IPS-15b (cell line): ENCODE data around the gene CMPK2.

ENCODE experiments used
- H3K27me3 ChIP-seq: one replicate; pipeline ENCODE4 v1.6.1; 2013; ENCODE audit warnings: low read length; ENCODE audit not compliant: control insufficient read depth, insufficient read depth
- H3K36me3 ChIP-seq: one replicate; pipeline ENCODE4 v1.6.1; 2013; ENCODE audit warnings: low read length; ENCODE audit not compliant: control insufficient read depth, insufficient read depth
- H3K4me1 ChIP-seq: one replicate; pipeline ENCODE4 v1.6.1; 2013; ENCODE audit warnings: mild to moderate bottlenecking, low read length; ENCODE audit not compliant: control insufficient read depth, insufficient read depth
- H3K4me3 ChIP-seq: one replicate; pipeline ENCODE4 v1.5.1; 2013; ENCODE audit warnings: low read depth, low read length
- H3K9ac ChIP-seq: one replicate; pipeline ENCODE4 v1.6.1; 2013; ENCODE audit warnings: low read depth, mild to moderate bottlenecking, low read length
- H3K9me3 ChIP-seq: one replicate; pipeline ENCODE4 v1.6.1; 2013; ENCODE audit warnings: mild to moderate bottlenecking, low read length; ENCODE audit not compliant: control insufficient read depth, insufficient read depth

CMPK2 gene

GRCh38 chr2:6896930-6897759 is 31.4 kb upstream of the CMPK2 start:
- Histone ChIP-seq H3K4me1 (no peaks in the 10 kb centered on the region), H3K4me3 (no peak overlapping the region), H3K27me3 (no peaks in the 10 kb centered on the region), H3K36me3 (no peaks in the 10 kb centered on the region), H3K9me3 (no peaks in the 10 kb centered on the region), H3K9ac (no peak overlapping the region)

GRCh38 chr2:6893876-6894482 is 28.3 kb upstream of the CMPK2 start:
- Histone ChIP-seq H3K9ac (no peak overlapping the region), H3K36me3 (no peaks in the 10 kb centered on the region), H3K4me3 (no peak overlapping the region), H3K9me3 (no peaks in the 10 kb centered on the region), H3K4me1 (no peaks in the 10 kb centered on the region), H3K27me3 (no peaks in the 10 kb centered on the region)

- H3K27me3 ChIP-seq: no peaks in the 10 kb centered on the region
- no peaks in the 10 kb centered on the region for H3K9me3 ChIP-seq
- no peaks in the 10 kb centered on the region for H3K36me3 ChIP-seq
- H3K9ac ChIP-seq: no peak overlapping the region
- no peaks in the 10 kb centered on the region for H3K4me1 ChIP-seq
- H3K4me3 ChIP-seq: no peak overlapping the region
Measured at GRCh38 chr2:6888724-6889123, 23.0 kb upstream of the CMPK2 start.

- no peak overlapping the region for H3K4me3 ChIP-seq
- H3K9me3 ChIP-seq: no peaks in the 10 kb centered on the region
- H3K9ac ChIP-seq: no peak overlapping the region
- no peaks in the 10 kb centered on the region for H3K4me1 ChIP-seq
- no peaks in the 10 kb centered on the region for H3K36me3 ChIP-seq
- no peaks in the 10 kb centered on the region for H3K27me3 ChIP-seq
Measured at GRCh38 chr2:6887751-6888192, 22.1 kb upstream of the CMPK2 start.

- Histone ChIP-seq H3K9ac (no peak overlapping the region), H3K4me3 (no peak overlapping the region), H3K27me3 (no peaks in the 10 kb centered on the region), H3K36me3 (no peaks in the 10 kb centered on the region), H3K4me1 (no peaks in the 10 kb centered on the region), H3K9me3 (no peaks in the 10 kb centered on the region)
Measured at GRCh38 chr2:6885968-6886367, 20.3 kb upstream of the CMPK2 start.

DNA sequence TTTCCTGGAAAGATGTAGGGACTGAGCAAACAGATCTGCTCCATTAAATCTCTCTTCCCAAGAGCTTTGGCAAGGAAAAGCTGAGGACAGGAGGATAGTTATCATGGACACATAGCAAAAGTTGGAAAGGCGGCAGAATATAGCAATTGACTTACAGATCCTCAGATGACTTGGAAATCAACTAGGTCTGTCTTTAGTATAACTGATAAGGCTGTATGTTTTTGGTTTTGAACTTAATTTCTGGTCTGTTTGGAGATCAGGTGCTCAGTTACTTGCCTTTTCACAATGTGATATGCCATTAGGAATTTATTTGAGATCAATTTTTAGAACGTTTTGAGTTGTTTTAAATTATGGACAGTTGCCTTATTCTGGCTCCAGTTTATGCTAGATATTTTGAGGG is 19.8 kb upstream of the CMPK2 start:
- Histone ChIP-seq H3K4me3 (no peak overlapping the region), H3K4me1 (no peaks in the 10 kb centered on the region), H3K9me3 (no peaks in the 10 kb centered on the region), H3K36me3 (no peaks in the 10 kb centered on the region), H3K27me3 (no peaks in the 10 kb centered on the region), H3K9ac (no peak overlapping the region)

DNA sequence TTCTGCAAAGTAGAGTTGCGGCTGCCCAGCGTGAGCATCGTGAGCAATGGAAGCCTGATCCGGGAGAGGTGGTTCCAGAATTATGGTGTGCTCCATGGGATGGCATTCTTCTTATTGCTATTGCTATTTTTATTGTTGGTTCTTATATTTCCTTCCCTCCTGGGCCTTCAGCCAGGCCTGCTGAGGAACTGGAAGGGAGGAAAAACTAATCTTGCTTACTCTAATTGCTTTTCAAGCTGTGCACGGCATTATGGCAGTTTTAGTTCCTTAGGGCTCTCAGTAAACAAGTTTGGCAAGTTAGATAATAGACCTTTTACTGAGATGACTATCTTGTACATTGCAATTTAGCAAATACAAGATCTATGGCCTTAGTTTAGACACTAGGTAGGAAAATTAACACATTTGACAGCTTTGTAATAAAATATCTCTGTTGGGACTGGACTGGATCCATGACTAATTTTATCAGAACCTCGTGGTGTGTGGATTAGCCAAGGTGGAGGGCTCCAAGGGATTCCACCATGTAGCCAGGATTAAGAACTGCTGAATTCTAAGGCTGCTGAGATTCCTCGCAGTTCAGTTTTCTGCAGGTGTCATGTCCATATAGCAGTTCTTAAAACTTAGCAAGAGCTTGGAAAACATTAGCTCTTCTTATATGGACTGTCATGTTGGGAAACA is 17.9 kb upstream of the CMPK2 start:
- no peak overlapping the region for H3K4me3 ChIP-seq
- H3K4me1 ChIP-seq: no peaks in the 10 kb centered on the region
- no peaks in the 10 kb centered on the region for H3K36me3 ChIP-seq

DNA sequence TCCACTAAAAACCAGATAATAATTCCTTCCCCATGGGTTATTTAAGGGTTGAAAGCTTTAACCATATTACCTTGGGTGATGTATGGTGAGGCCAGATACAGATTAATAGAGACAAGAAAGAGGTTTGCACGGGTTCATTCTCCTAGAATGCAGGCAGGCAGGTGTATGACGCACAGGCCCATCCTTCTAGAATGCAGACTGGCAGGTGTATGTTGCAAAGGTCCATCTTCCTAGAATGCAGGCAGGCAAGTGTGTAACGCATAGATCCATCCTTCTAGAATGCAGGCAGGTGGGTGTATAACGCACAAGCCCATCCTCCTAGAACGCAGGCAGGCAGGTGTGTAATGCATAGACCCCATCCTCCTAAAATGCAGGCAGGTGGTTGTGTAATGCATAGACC is 15.8 kb upstream of the CMPK2 start:
- Histone ChIP-seq H3K9ac (no peak overlapping the region), H3K36me3 (no peaks in the 10 kb centered on the region), H3K4me1 (no peaks in the 10 kb centered on the region), H3K27me3 (no peaks in the 10 kb centered on the region), H3K9me3 (no peaks in the 10 kb centered on the region), H3K4me3 (no peak overlapping the region)

More for the DNA sequence above, 17.9 kb upstream of the CMPK2 start:
- H3K27me3 ChIP-seq: no peaks in the 10 kb centered on the region
- no peaks in the 10 kb centered on the region for H3K9me3 ChIP-seq
- H3K9ac ChIP-seq: no peak overlapping the region

DNA sequence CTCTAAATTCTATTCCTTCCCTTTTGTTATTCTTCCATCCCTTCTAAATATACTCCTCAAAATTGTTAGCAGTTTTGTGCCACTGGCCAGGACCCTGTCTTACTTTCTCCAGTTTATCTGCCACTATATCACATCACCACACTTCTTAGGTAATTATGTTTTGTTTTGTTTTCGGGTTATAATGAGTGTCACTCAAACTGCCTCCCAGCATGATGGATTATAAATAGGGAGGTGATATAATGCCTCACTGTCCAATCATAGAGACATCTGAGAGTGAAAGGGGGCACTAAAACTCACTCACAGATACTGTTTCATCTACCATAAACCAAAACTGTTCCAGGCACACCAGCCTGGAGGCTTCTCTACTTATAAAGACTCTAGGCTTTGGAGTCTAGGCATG is 15.3 kb upstream of the CMPK2 start:
- H3K4me1 ChIP-seq: no peaks in the 10 kb centered on the region

GRCh38 chr2:6880200-6880733 is 14.6 kb upstream of the CMPK2 start:
- Histone ChIP-seq H3K4me1 (no peaks in the 10 kb centered on the region), H3K9me3 (no peaks in the 10 kb centered on the region), H3K4me3 (no peak overlapping the region), H3K27me3 (no peaks in the 10 kb centered on the region), H3K36me3 (no peaks in the 10 kb centered on the region), H3K9ac (no peak overlapping the region)

More for the DNA sequence above, 15.3 kb upstream of the CMPK2 start:
- Histone ChIP-seq H3K9me3 (no peaks in the 10 kb centered on the region), H3K36me3 (no peaks in the 10 kb centered on the region), H3K27me3 (no peaks in the 10 kb centered on the region), H3K9ac (no peak overlapping the region), H3K4me3 (no peak overlapping the region)

GRCh38 chr2:6879011-6879410 is 13.3 kb upstream of the CMPK2 start:
- H3K9me3 ChIP-seq: no peaks in the 10 kb centered on the region
- H3K4me1 ChIP-seq: no peaks in the 10 kb centered on the region
- no peaks in the 10 kb centered on the region for H3K27me3 ChIP-seq
- no peak overlapping the region for H3K9ac ChIP-seq
- no peaks in the 10 kb centered on the region for H3K36me3 ChIP-seq
- H3K4me3 ChIP-seq: no peak overlapping the region
